ENCODE measurements around the gene PHYHIPL. TPM values are rescaled to one million over a fixed set of nuclear protein-coding genes. Genes with fewer than 3 reads are reported as not detected.

PHYHIPL gene
- total and polyA plus RNA-seq, 2 of the 8 experiments (the other 6 are each of a cell fraction or from before 2014, with no cell fraction given) = 0.23 to 0.48 TPM

- H3K4me3 ChIP-seq (ENCODE audit: extremely low read depth in 1 of 4, insufficient read depth in 2 of 4, low read depth in 3 of 4, low read length in 4 of 4) = no peak overlapping the region
- H4K20me1 ChIP-seq (replicated peaks in 1 of 2; ENCODE audit: control insufficient read depth in 1 of 2, insufficient read depth in 2 of 2, low read length in 2 of 2) = no peaks in the 10 kb centered on the region
- H3K9ac ChIP-seq (replicated peaks in 1 of 4; ENCODE audit: extremely low read depth in 1 of 4, low read depth in 3 of 4, low read length in 3 of 4) = no peak overlapping the region
- no peak overlapping the region for H3K18ac ChIP-seq (ENCODE audit: extremely low read depth, low read length)
- ChIA-PET CTCF (ENCODE audit: partially characterized antibody) (interaction anchor here (1.1 to 1.6 kb wide), 6 partner anchors 8 to 379 kb away, joined by 3 to 8 read pairs (median 3); no protein-coding TSS in a partner anchor), POLR2A (ENCODE audit: partially characterized antibody) (no interaction called here)
- H3K23me2 ChIP-seq (ENCODE audit: low read depth, low read length) = no peaks in the 10 kb centered on the region
- H4K91ac ChIP-seq (replicated peaks; ENCODE audit: insufficient read length, low read length) = no peak overlapping the region
- H2AFZ ChIP-seq (ENCODE audit: low read length) = no peak overlapping the region
- H3K79me1 ChIP-seq (ENCODE audit: low read depth, low read length) = no peaks in the 10 kb centered on the region
- H2BK15ac ChIP-seq (ENCODE audit: low read length) = no peak overlapping the region
- no peak overlapping the region for H3K56ac ChIP-seq (replicated peaks; ENCODE audit: insufficient read length, low read depth, low read length)
- no peak overlapping the region for H3K4ac ChIP-seq (replicated peaks; ENCODE audit: insufficient read length, low read depth, low read length)
- H2BK5ac ChIP-seq (ENCODE audit: low read depth, low read length) = no peak overlapping the region
- no peak overlapping the region for H2BK120ac ChIP-seq (replicated peaks; ENCODE audit: low read depth, low read length)
- WGBS, 2 experiments (ENCODE audit: extremely low coverage in 1 of 2, insufficient coverage in 1 of 2, insufficient read length in 1 of 2, insufficient replicate concordance in 2 of 2, low coverage in 1 of 2, low lambda C conversion rate in 2 of 2, missing lambda C conversion rate in 1 of 2) = 94% methylated on average over 2 of the region's 2 CpGs; no CpG with 5 or more reads in 1 of the 2 experiments
- H3K27ac ChIP-seq (ENCODE audit: low read depth, low read length) = no peak overlapping the region
- no peak overlapping the region for H3K4me2 ChIP-seq (ENCODE audit: insufficient read depth in 1 of 2, low read depth in 2 of 2, low read length in 2 of 2)
- H4K5ac ChIP-seq (ENCODE audit: insufficient read length, low read depth, low read length) = no peak overlapping the region
- no peak overlapping the region for H3K23ac ChIP-seq (ENCODE audit: insufficient read length)
- no peak overlapping the region for H4K8ac ChIP-seq (ENCODE audit: extremely low read depth, insufficient read depth, low read length)
- no peaks in the 10 kb centered on the region for H3K36me3 ChIP-seq (ENCODE audit: control insufficient read depth in 2 of 4, insufficient read depth in 4 of 4, low read length in 3 of 4)
- DNase-seq (ENCODE audit: low read depth in 1 of 2, low spot score in 2 of 2) (no peak), FAIRE-seq (no peak)
- no peak overlapping the region for H2BK20ac ChIP-seq (ENCODE audit: low read length)
- no peak overlapping the region for H2BK12ac ChIP-seq (ENCODE audit: low read depth, low read length)
- no peak overlapping the region for H3K14ac ChIP-seq (ENCODE audit: insufficient read length)
- no peaks in the 10 kb centered on the region for H3K4me1 ChIP-seq (replicated peaks in 1 of 4; ENCODE audit: control insufficient read depth in 3 of 4, insufficient read depth in 4 of 4, low read length in 3 of 4)
- H3K27me3 ChIP-seq (replicated peaks in 1 of 4; ENCODE audit: control insufficient read depth in 3 of 4, extremely low read depth in 1 of 4, insufficient read depth in 3 of 4, low read length in 3 of 4) = no peaks in the 10 kb centered on the region
- H3K9me3 ChIP-seq (ENCODE audit: insufficient read depth in 2 of 2, low read depth in 1 of 2, low read length in 1 of 2) = no peaks in the 10 kb centered on the region
- no peaks in the 10 kb centered on the region for H3K79me2 ChIP-seq (ENCODE audit: control insufficient read depth in 1 of 2, insufficient read depth in 2 of 2, low read length in 2 of 2)
- H2AK5ac ChIP-seq (ENCODE audit: low read depth, low read length) = no peak overlapping the region
- TF ChIP-seq SP1 (IDR thresholded peaks at IDR 0.05; ENCODE audit: low read depth, low read length) (no peak), POLR2A (IDR thresholded peaks at IDR 0.05; ENCODE audit: control extremely low read depth in 1 of 2, low read depth in 2 of 2, low read length in 2 of 2) (no peak)
Observed at GRCh38 chr10:59243611-59244195, 67.3 kb downstream of the PHYHIPL start.
